H7 (cell line): Measurements from ENCODE around the gene KRTAP21-3. TPM values are rescaled to one million over a fixed set of nuclear protein-coding genes. Genes with fewer than 3 reads are reported as not detected.

Experiments
- DNase-seq: peaks from one replicate; pipeline ENCODE4 v3.0.0; 2012
- H3K27me3 ChIP-seq: 2 replicates; pipeline ENCODE4 v1.6.0; 2011; ENCODE audit warnings: mild to moderate bottlenecking, low read length; ENCODE audit not compliant: control insufficient read depth, insufficient read depth
- H3K36me3 ChIP-seq: replicated peaks from 2 replicates; pipeline ENCODE4 v1.5.1; 2011; ENCODE audit warnings: low read length; ENCODE audit not compliant: control insufficient read depth, insufficient read depth
- H3K4me3 ChIP-seq: 2 replicates; pipeline ENCODE4 v1.5.1; 2011; ENCODE audit warnings: low read depth, mild to moderate bottlenecking, control low read depth, low read length, moderate library complexity; ENCODE audit not compliant: insufficient read depth
- total RNA-seq: library from RNA; depleted of rRNA; stranded (reverse); fragments of >200 nt; shearing (Covaris generic); gene quantifications from 2 replicates; pipeline ENCODE4 v1.2.3, GENCODE V29; 2014; rRNA removed

The KRTAP21-3 gene
- total RNA-seq, 1 experiment from 2014 or later, result not detected

DNA sequence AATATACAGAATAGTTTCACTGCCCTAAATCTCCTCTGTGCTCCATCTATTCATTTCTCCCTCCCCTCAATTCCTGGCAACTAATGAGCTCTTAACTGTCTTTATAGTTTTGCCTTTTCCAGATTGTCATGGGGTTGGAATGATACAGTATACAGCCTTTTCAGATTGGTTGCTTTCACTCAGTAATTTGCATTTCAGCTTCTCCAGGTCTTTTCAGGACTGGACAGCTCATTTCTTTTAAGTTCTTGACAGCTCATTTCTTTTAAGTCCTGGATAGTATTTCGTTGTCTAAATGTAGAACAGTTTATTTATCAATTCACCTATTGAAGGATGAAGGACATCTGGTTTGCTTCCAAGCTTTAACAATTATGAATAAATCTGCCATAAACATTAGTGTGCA is 22.6 kb downstream of the KRTAP21-3 start:
- Histone ChIP-seq H3K36me3 (no peaks in the 10 kb centered on the region; the same call in 1 of the 2 replicates), H3K4me3 (no peak overlapping the region), H3K27me3 (no peaks in the 10 kb centered on the region)
- DNase-seq, result no peak

DNA sequence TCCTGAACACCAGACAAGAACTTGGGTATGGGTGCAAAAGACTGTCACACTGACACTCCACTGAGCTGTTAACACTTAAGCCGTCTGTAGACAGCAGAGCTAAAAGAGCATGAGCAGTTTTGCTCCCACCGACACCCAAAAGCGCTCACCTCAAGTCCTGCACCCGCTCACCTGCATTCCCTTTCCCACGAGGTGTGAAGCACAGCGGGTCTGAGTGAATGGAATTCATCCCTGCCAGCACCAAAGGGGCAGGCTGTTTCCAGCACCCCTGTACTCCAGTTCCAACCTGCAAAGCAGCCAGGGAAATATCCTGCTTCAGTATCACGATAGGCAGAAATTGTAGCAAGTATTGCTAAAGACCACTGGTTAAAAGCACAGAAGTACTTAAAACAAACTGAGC is 28.8 kb downstream of the KRTAP21-3 start:
- Histone ChIP-seq H3K36me3 (no peaks in the 10 kb centered on the region), H3K4me3 (no peak overlapping the region), H3K27me3 (no peaks in the 10 kb centered on the region)
- DNase-seq, result peak; percentile 1

DNA sequence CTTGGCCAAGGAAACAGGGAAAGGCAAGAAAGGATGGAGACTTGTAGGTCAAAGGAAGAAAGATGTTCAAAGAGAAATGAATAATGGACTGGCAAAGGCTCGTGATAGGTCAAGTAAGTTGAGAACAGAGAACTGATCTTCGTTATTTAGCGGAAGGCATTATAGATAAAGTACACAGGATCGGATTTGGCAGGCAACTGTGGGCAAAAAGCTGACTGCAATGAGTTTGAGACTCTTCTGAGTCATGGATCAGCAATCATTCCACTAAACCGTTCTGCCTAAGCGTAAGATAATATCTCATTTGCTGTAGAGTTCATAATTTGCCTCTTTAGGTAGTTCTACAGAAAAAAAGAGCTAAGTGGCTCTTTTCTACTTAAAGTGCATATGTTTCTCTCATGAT is 34.1 kb downstream of the KRTAP21-3 start:
- H3K27me3 ChIP-seq, result no peaks in the 10 kb centered on the region
- no peak overlapping the region for H3K4me3 ChIP-seq
- no peaks in the 10 kb centered on the region for H3K36me3 ChIP-seq
- no peak for DNase-seq

DNA sequence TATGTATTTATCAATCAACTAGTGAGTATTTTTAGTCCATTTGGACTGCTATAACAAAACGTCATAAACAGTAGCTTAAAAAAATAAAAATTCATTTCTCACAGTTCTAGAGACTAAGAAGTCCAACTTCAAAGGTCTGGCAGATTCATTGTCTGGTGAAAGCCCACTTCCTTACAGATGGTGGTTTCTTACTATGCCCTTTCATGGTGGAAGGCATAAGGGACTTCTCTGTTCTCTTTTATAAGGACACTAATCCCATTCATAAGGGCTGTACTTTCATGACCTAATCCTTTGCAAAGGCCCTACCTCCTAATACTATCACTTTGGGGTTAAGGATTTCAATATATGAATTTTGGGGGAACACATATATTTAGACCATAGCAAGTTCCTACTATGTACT is 38.0 kb downstream of the KRTAP21-3 start:
- H3K36me3 ChIP-seq, result no peaks in the 10 kb centered on the region
- DNase-seq, result no peak
- no peaks in the 10 kb centered on the region for H3K27me3 ChIP-seq
- no peak overlapping the region for H3K4me3 ChIP-seq

DNA sequence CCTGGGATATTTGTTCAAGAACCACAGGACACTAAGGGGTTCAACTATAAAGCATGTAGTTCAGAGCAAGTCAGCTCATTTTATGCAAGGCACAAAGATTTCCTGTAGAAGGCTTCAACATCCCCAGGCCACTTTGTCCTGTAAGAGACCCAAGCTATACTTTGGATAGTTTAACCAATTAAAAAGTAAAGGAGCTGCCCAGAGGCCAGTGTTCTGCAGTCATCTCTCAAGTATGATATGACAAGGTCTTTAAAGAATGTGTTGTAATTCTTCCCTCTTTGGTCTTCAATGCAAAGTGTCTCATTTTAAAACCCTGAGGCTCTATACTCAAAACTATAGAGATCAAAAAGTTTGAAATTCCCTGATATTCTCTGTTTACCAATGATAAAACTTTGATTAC is 41.8 kb downstream of the KRTAP21-3 start:
- no peaks in the 10 kb centered on the region for H3K36me3 ChIP-seq

DNA sequence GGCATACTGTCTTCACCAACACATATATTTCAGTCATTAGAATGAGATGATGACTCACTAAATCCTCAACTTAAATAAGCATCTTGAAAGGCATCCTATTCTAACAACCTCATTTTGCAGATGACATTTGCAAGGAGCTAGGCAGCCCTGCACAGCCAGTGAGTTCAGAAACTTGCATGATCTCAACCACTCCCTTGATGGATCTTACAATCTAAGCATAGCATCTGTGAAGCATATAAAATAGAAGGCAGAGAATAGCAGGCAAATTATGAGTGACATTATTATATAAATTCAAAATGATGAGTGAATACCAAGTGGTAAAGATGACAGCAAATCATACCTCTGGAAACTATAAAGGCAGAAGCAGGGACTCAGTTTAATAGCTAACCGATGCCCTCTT is 44.3 kb downstream of the KRTAP21-3 start:
- Histone ChIP-seq H3K4me3 (no peak overlapping the region), H3K36me3 (no peaks in the 10 kb centered on the region), H3K27me3 (no peaks in the 10 kb centered on the region)
- DNase-seq, result no peak

More for the DNA sequence above, 41.8 kb downstream of the KRTAP21-3 start:
- Histone ChIP-seq H3K27me3 (no peaks in the 10 kb centered on the region), H3K4me3 (no peak overlapping the region)
- DNase-seq, result no peak

DNA sequence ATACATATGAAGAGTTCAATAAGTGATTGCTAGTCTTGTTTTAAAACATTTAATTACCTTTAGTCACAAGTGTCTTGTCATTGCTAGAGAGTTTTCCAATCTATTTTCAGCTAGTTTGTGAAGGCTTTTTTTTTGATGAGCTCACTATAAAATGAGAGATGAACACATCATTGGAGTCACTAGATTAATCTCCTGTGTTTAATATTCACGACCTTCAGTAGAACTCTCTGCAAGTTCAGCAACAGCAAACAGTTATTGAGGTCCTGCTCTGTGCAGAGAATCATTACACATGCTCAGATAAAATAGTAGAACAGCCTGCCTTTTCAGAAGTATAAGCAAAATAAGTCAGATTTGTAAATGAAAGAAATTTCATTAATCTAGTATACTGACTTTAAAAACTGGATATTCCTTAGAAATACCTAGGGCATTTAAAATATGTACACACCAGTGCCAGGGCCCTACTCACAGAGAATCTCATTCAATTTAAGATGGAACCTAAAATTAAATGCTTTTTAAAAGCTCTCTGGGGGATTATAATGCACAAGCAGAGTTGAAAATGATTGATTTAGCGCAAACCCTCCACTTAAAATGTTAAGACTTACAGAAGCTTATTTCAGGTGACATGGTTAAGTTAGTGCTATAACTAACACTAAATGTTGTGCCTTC is 45.5 kb downstream of the KRTAP21-3 start:
- Histone ChIP-seq H3K4me3 (no peak overlapping the region), H3K36me3 (no peaks in the 10 kb centered on the region), H3K27me3 (no peaks in the 10 kb centered on the region)
- no peak for DNase-seq

DNA sequence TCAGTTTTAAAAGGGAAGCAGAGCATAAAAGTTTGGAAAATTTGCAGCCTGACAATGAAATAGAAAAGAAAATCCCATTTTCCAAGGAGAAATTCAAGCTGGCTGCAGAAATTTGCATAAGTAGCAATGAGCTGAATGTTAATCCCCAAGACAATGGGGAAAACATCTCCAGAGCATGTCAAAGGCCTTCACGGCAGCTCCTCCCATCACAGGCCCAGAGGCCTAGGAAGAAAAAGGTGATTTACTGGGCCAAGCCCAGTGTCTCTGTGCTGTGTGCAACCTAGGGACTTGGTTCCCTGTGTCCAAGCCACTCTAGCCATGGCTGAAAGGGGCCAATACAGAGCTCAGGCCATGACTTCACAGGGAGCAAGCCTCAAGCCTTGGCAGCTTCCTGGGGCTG is 49.8 kb downstream of the KRTAP21-3 start:
- no peak for DNase-seq
- Histone ChIP-seq H3K36me3 (no peaks in the 10 kb centered on the region), H3K4me3 (no peak overlapping the region), H3K27me3 (no peaks in the 10 kb centered on the region)

Other genes starting within 250 kb of the KRTAP21-3 start
- gene KRTAP19-1, start 238.4 kb downstream of the KRTAP21-3 start, total RNA-seq, result not detected in 2 replicates
- not detected in 2 replicates for gene KRTAP19-2, start 231.3 kb downstream of the KRTAP21-3 start, total RNA-seq
- not detected in 2 replicates for gene KRTAP19-3, start 226.8 kb downstream of the KRTAP21-3 start, total RNA-seq
- not detected in 2 replicates for gene KRTAP19-4, start 221.6 kb downstream of the KRTAP21-3 start, total RNA-seq
- not detected in 2 replicates for gene KRTAP19-5, start 216.6 kb downstream of the KRTAP21-3 start, total RNA-seq
- gene KRTAP19-6, start 176.9 kb downstream of the KRTAP21-3 start, total RNA-seq, result not detected in 2 replicates
- gene KRTAP19-7, start 157.5 kb downstream of the KRTAP21-3 start, total RNA-seq, result not detected in 2 replicates
- gene KRTAP22-2, start 128.4 kb downstream of the KRTAP21-3 start, total RNA-seq, result not detected in 2 replicates
- not detected in 2 replicates for gene KRTAP6-3, start 126.3 kb downstream of the KRTAP21-3 start, total RNA-seq
- not detected in 2 replicates for gene KRTAP6-2, start 119.9 kb downstream of the KRTAP21-3 start, total RNA-seq
- gene KRTAP22-1, start 117.7 kb downstream of the KRTAP21-3 start, total RNA-seq, result not detected in 2 replicates
- not detected in 2 replicates for gene KRTAP6-1, start 104.8 kb downstream of the KRTAP21-3 start, total RNA-seq
- not detected in 2 replicates for gene KRTAP20-1, start 102.4 kb downstream of the KRTAP21-3 start, total RNA-seq
- gene KRTAP20-4, start 98.2 kb downstream of the KRTAP21-3 start, total RNA-seq, result not detected in 2 replicates
- not detected in 2 replicates for gene KRTAP20-2, start 83.6 kb downstream of the KRTAP21-3 start, total RNA-seq
- not detected in 2 replicates for gene KRTAP20-3, start 75.9 kb downstream of the KRTAP21-3 start, total RNA-seq
- not detected in 2 replicates for gene KRTAP21-2, start 28.5 kb upstream of the KRTAP21-3 start, total RNA-seq
- not detected in 2 replicates for gene KRTAP21-1, start 36.7 kb upstream of the KRTAP21-3 start, total RNA-seq
- gene KRTAP8-1, start 94.5 kb upstream of the KRTAP21-3 start, total RNA-seq, result not detected in 2 replicates
- gene KRTAP7-1, start 111.0 kb upstream of the KRTAP21-3 start, total RNA-seq, result not detected in 2 replicates
- gene KRTAP11-1, start 162.8 kb upstream of the KRTAP21-3 start, total RNA-seq, result not detected in 2 replicates